ENCODE data around the gene TREML4. TPM values are rescaled to one million over a fixed set of nuclear protein-coding genes. Genes with fewer than 3 reads are reported as not detected.

The TREML4 gene
- total RNA-seq, 2 donors from 2014 or later, result 0.42 TPM; not detected in 1

DNA sequence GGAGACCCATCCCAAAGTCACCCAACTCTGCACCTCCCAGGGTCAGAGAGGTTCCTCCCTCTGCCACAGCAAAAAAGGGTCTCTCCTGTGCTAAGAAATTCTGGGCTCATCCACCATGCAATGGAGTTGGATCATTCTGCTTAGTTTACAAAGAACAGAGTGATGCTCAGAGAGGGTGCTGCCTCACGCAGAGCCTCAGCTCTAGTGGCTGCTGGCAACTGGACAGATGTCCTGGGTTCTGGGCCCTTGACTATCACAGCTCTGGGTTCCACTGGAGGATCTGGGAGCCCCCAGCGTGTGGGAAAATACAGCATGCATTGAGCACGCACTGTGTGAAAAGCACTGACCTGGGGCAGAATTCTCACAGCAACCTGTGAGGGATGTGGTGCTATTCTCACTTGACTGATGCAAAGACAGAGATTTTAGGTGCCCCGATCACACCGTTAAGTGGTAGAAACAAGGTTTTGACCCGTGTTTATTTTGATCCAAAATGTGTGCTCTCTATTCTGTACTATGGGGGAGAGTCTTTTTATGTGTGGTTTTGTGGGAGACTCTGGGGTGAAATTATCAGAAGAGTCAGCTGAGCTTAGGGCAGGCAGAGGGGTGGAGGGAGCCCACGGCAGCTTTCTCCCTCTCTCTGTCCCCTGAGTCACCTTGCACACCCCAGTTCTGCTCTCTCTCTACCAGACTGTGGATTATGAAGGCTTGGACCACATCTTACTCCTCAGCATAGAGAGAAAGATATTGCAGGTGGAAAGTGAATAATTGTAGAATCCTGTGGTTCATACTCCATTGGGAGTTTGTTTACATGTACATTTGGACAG is 19.9 kb downstream of the TREML4 start:
- H3K4me3 Mint-ChIP-seq, result no peak overlapping the region
- peak overlapping the region; percentile 32 for H3K27ac Mint-ChIP-seq
- DNase-seq, result no peak
- H3K4me1 Mint-ChIP-seq, result peaks cover 12% of the 10 kb centered on the region
- H3K36me3 Mint-ChIP-seq (ENCODE audit: low read depth), result no peaks in the 10 kb centered on the region
- H3K27me3 Mint-ChIP-seq, result no peaks in the 10 kb centered on the region
- no peaks in the 10 kb centered on the region for H3K9me3 ChIP-seq (ENCODE audit: control insufficient read depth, low read length, poor library complexity, severe bottlenecking)
- ATAC-seq, result no peak

GRCh38 chr6:41252401-41253169 is 24.4 kb downstream of the TREML4 start:
- DNase-seq, result no peak
- H3K4me3 Mint-ChIP-seq, result no peak overlapping the region

GRCh38 chr6:41255110-41255509 is 27.0 kb downstream of the TREML4 start:
- Mint-ChIP-seq H3K27me3 (no peaks in the 10 kb centered on the region), H3K27ac (no peak overlapping the region), H3K4me3 (no peak overlapping the region), H3K36me3 (ENCODE audit: low read depth) (no peaks in the 10 kb centered on the region), H3K4me1 (peaks cover 6% of the 10 kb centered on the region)
- ATAC-seq, result no peak
- DNase-seq, result no peak
- H3K9me3 ChIP-seq (ENCODE audit: control insufficient read depth, low read length, poor library complexity, severe bottlenecking), result no peaks in the 10 kb centered on the region

More at GRCh38 chr6:41252401-41253169, 24.4 kb downstream of the TREML4 start:
- no peaks in the 10 kb centered on the region for H3K9me3 ChIP-seq (ENCODE audit: control insufficient read depth, low read length, poor library complexity, severe bottlenecking)
- Mint-ChIP-seq H3K27me3 (no peaks in the 10 kb centered on the region), H3K27ac (no peak overlapping the region), H3K4me1 (peaks cover 13% of the 10 kb centered on the region), H3K36me3 (ENCODE audit: low read depth) (no peaks in the 10 kb centered on the region)
- ATAC-seq, result no peak

DNA sequence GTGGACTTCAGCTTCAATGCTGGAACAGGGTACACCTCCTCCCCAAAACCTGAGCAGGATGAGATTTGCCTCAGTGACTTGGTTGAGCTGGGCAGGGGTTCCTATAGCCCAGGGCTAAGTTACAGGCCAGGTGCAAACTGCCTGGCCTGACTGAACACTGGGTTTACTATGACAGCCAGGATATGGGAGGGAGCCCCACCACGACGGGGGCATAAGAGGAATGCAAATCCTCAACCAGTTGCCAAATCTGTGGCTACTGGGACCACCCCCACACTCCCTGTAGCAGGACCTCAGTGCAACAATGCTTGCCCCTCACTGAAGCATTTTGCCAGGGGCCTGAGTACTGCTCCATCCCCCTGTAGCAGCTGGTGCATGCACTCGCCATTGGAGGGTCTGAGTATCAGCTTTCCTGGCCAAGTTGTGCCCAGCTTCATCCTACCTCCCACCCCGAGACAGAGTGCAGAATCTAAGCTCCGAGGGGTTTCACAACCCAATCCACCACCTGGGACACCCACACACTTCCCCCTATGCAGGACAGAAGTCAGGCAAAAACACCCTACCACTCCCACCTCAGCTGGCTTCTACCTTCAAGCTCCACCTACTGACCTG is 27.6 kb downstream of the TREML4 start:
- no peak for ATAC-seq

DNA sequence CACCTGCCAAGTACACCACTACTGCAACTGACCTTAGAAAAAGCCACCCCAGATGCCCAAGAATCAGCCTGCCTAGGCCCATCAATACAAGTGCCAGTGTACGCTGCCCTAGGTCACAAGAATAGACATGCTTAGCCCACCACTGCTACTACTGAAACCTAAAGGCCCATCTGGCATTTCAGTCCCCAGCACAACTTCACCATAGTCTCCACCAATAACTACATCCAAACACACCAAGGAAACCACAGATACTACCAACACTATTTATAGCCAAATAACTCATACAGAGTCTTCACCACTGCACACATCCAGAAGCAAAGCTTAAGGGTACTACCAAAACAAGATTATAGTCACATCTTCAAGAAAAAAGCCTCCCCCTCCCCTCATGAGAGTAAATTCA is 28.2 kb downstream of the TREML4 start:
- ATAC-seq, result no peak
- Mint-ChIP-seq H3K27ac (no peak overlapping the region), H3K4me3 (no peak overlapping the region), H3K27me3 (no peaks in the 10 kb centered on the region), H3K4me1 (peaks cover 6% of the 10 kb centered on the region), H3K36me3 (ENCODE audit: low read depth) (no peaks in the 10 kb centered on the region)
- H3K9me3 ChIP-seq (ENCODE audit: control insufficient read depth, low read length, poor library complexity, severe bottlenecking), result peaks cover under 1% of the 10 kb centered on the region
- DNase-seq, result no peak

More for the DNA sequence above, 27.6 kb downstream of the TREML4 start:
- no peaks in the 10 kb centered on the region for H3K36me3 Mint-ChIP-seq (ENCODE audit: low read depth)
- H3K27ac Mint-ChIP-seq, result no peak overlapping the region
- H3K4me3 Mint-ChIP-seq, result no peak overlapping the region
- peaks cover 6% of the 10 kb centered on the region for H3K4me1 Mint-ChIP-seq
- no peaks in the 10 kb centered on the region for H3K27me3 Mint-ChIP-seq
- DNase-seq, result no peak
- no peaks in the 10 kb centered on the region for H3K9me3 ChIP-seq (ENCODE audit: control insufficient read depth, low read length, poor library complexity, severe bottlenecking)

- DNase-seq (no peak), ATAC-seq (no peak)
- Mint-ChIP-seq H3K27ac (no peak overlapping the region), H3K36me3 (ENCODE audit: low read depth) (peaks cover 2% of the 10 kb centered on the region), H3K4me1 (peaks cover 6% of the 10 kb centered on the region), H3K4me3 (no peak overlapping the region), H3K27me3 (no peaks in the 10 kb centered on the region)
- H3K9me3 ChIP-seq (ENCODE audit: control insufficient read depth, low read length, poor library complexity, severe bottlenecking), result peaks cover 5% of the 10 kb centered on the region
Observed at GRCh38 chr6:41257369-41258195, 29.4 kb downstream of the TREML4 start.

DNA sequence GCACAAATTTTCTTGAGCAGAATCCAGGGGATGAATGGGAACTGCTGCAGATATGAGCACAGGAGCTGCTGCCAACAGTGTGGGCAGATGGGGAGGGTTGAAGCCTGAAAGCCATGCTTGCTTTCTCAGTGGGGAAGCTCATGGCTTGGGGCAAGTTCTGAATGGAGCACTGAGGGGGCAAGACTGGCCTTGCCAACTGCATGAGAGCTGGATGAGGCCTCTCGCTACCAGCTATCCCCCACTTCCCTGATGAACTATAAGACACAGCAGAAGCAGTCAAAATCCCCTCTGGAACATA is 30.0 kb downstream of the TREML4 start:
- H3K9me3 ChIP-seq (ENCODE audit: control insufficient read depth, low read length, poor library complexity, severe bottlenecking), result peaks cover 5% of the 10 kb centered on the region
- DNase-seq, result no peak
- ATAC-seq, result no peak
- Mint-ChIP-seq H3K36me3 (ENCODE audit: low read depth) (peaks cover 2% of the 10 kb centered on the region), H3K27ac (no peak overlapping the region), H3K27me3 (no peaks in the 10 kb centered on the region), H3K4me1 (peaks cover 6% of the 10 kb centered on the region), H3K4me3 (no peak overlapping the region)

GRCh38 chr6:41262401-41262800 is 34.3 kb downstream of the TREML4 start:
- ATAC-seq, result no peak
- no peak overlapping the region for H3K27ac Mint-ChIP-seq

DNA sequence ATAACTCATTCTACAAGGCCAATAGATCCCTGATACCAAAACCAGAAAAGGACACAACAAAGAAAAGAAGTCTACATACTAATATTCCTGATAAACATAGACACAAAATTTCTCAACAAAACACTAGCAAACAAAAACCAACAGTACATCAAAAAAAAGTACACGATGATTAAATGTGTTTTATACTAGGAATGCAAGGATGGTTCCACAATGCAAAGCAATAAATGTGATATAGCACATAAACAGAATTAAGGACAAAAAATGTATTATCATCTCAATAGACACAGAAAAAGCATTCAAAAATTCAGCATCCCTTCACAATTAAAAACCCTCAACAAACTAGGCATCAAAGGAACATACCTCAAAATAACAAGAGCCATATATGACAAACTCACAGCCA is 35.1 kb downstream of the TREML4 start:
- peaks cover 5% of the 10 kb centered on the region for H3K9me3 ChIP-seq (ENCODE audit: control insufficient read depth, low read length, poor library complexity, severe bottlenecking)
- no peaks in the 10 kb centered on the region for H3K27me3 Mint-ChIP-seq
- DNase-seq (no peak), ATAC-seq (no peak)
- peaks cover 2% of the 10 kb centered on the region for H3K36me3 Mint-ChIP-seq (ENCODE audit: low read depth)
- no peak overlapping the region for H3K4me3 Mint-ChIP-seq
- H3K4me1 Mint-ChIP-seq, result no peaks in the 10 kb centered on the region
- no peak overlapping the region for H3K27ac Mint-ChIP-seq

More at GRCh38 chr6:41262401-41262800, 34.3 kb downstream of the TREML4 start:
- H3K27me3 Mint-ChIP-seq, result no peaks in the 10 kb centered on the region
- peaks cover 2% of the 10 kb centered on the region for H3K36me3 Mint-ChIP-seq (ENCODE audit: low read depth)
- H3K4me1 Mint-ChIP-seq, result no peaks in the 10 kb centered on the region
- DNase-seq, result no peak
- H3K4me3 Mint-ChIP-seq, result no peak overlapping the region
- peaks cover 5% of the 10 kb centered on the region for H3K9me3 ChIP-seq (ENCODE audit: control insufficient read depth, low read length, poor library complexity, severe bottlenecking)

DNA sequence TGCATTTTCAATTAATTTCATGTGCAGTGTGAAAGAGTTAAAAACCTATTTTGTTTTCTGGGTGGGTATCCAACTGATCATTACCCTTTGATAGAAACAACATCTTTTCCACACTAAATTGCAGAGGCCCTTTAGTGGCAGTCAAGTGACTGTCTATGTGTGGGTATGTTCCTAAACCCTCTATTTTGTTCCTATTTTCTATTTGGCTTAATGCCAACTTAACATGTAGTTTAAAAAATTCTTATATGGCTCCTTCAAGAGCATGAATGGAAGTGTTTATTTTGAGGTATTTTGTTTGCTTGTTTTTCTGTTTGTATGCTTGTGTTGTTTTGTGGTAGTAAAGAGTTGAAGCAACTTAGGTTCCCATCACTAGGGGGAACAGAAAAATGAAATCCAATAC is 38.4 kb downstream of the TREML4 start:
- no peaks in the 10 kb centered on the region for H3K4me1 Mint-ChIP-seq
- H3K27ac Mint-ChIP-seq, result no peak overlapping the region
- no peak overlapping the region for H3K4me3 Mint-ChIP-seq
- H3K27me3 Mint-ChIP-seq, result no peaks in the 10 kb centered on the region
- peaks cover 2% of the 10 kb centered on the region for H3K36me3 Mint-ChIP-seq (ENCODE audit: low read depth)
- no peak for ATAC-seq
- H3K9me3 ChIP-seq (ENCODE audit: control insufficient read depth, low read length, poor library complexity, severe bottlenecking), result peaks cover 2% of the 10 kb centered on the region
- no peak for DNase-seq

DNA sequence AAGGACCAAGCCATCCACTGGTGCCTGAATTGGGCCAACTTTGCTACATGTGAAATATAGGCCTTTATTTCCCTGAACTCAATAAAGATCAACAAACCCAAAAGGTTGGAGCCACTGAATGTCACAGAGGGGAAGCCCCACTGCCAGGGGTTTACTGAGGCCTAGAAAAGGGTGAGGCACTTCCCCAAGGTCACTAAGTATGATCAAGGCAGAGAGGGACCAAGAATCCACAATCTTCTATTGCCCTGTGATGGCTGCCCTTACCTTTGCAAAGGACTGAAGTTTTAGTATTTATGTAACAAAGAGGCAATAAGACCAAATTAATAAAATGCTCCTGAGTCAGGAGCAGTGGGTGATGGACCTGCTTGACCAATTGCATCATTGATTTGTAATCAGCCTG is 40.3 kb downstream of the TREML4 start:
- Mint-ChIP-seq H3K4me3 (no peak overlapping the region), H3K27me3 (no peaks in the 10 kb centered on the region), H3K4me1 (peaks cover 3% of the 10 kb centered on the region), H3K36me3 (ENCODE audit: low read depth) (no peaks in the 10 kb centered on the region), H3K27ac (no peak overlapping the region)
- ATAC-seq (no peak), DNase-seq (no peak)
- H3K9me3 ChIP-seq (ENCODE audit: control insufficient read depth, low read length, poor library complexity, severe bottlenecking), result no peaks in the 10 kb centered on the region

GRCh38 chr6:41269166-41269565 is 41.0 kb downstream of the TREML4 start:
- DNase-seq, result no peak
- Mint-ChIP-seq H3K27me3 (no peaks in the 10 kb centered on the region), H3K4me1 (peaks cover 3% of the 10 kb centered on the region), H3K4me3 (no peak overlapping the region), H3K27ac (no peak overlapping the region), H3K36me3 (ENCODE audit: low read depth) (no peaks in the 10 kb centered on the region)
- H3K9me3 ChIP-seq (ENCODE audit: control insufficient read depth, low read length, poor library complexity, severe bottlenecking), result no peaks in the 10 kb centered on the region
- no peak for ATAC-seq

DNA sequence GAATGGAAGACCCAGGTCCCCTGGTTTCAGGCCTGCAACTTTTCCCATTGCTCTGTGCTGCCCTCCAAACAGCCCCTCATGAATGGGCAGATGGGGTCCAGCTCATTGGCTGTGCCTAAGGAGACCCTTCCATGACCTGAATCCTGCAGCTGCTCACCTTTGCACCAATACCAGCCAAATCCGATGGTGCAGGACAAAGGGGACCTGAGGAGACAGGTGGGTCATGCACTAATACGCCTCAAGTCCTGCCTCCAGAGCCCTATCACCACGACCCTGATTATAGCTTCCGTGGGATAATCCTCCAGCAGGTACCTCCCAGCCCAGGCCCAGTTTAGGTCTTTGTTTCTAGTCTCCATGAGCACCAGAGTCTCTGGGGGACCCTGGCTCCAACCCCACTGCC is 41.6 kb downstream of the TREML4 start:
- Mint-ChIP-seq H3K36me3 (ENCODE audit: low read depth) (no peaks in the 10 kb centered on the region), H3K27me3 (no peaks in the 10 kb centered on the region), H3K4me3 (no peak overlapping the region), H3K4me1 (peaks cover 3% of the 10 kb centered on the region), H3K27ac (no peak overlapping the region)
- H3K9me3 ChIP-seq (ENCODE audit: control insufficient read depth, low read length, poor library complexity, severe bottlenecking), result no peaks in the 10 kb centered on the region
- DNase-seq (no peak), ATAC-seq (no peak)

All from T-helper 17 cell (primary cell).